ENCODE measurements around the gene RETN.

The RETN gene

GRCh38 chr19:7709932-7710460 lies 41.1 kb downstream of the RETN start:
- DNase-seq, result no peak

GRCh38 chr19:7710616-7711015 lies 41.8 kb downstream of the RETN start:
- no peak for DNase-seq

GRCh38 chr19:7715671-7716070 lies 46.8 kb downstream of the RETN start:
- DNase-seq, result no peak

- no peak for DNase-seq
Measured at GRCh38 chr19:7716762-7717161, 47.9 kb downstream of the RETN start.

GRCh38 chr19:7718668-7719067 lies 49.8 kb downstream of the RETN start:
- no peak for DNase-seq

All from NCI-H187 (cell line).